SK-N-MC (cell line): ENCODE results near the gene ZNF865.

Source experiments
- EZH2 ChIP-seq: fragments of 200-600 bp; sonication (generic); IDR thresholded peaks from one replicate; pipeline ENCODE4 v1.6.1; 2017; ENCODE audit warnings: antibody characterized with exemption
- FOXP2 ChIP-seq: optimal IDR thresholded peaks from 2 replicates; pipeline ENCODE3; 2011; ENCODE audit warnings: mild to moderate bottlenecking, moderate library complexity; ENCODE audit not compliant: insufficient read depth; ENCODE audit errors: extremely low read length, control extremely low read depth
- POLR2AphosphoS5 ChIP-seq: IDR thresholded peaks from 2 replicates; pipeline ENCODE4 v1.6.1; 2012; ENCODE audit warnings: mild to moderate bottlenecking, low read depth, low read length, borderline replicate concordance

GRCh38 chr19:55660404-55660803 is 55.0 kb downstream of the ZNF865 start:
- TF ChIP-seq EZH2 (no peak), POLR2AphosphoS5 (no peak), FOXP2 (no peak)
